RKO (cell line): ENCODE results near the gene PRELID3B.

Experiments used
- DNase-seq: peaks from one replicate; pipeline ENCODE4 v3.0.0-alpha.2; 2016; ENCODE audit warnings: low spot score

Gene PRELID3B

GRCh38 chr20:58993332-58994248, 49.0 kb downstream of the PRELID3B start:
- DNase-seq = no peak

- no peak for DNase-seq
These were observed 49.7 kb downstream of the PRELID3B start for GRCh38 chr20:58992911-58993310.

GRCh38 chr20:58991715-58992114, 50.9 kb downstream of the PRELID3B start:
- no peak for DNase-seq

- DNase-seq = no peak
These were observed 51.7 kb downstream of the PRELID3B start for GRCh38 chr20:58990651-58991445.

GRCh38 chr20:58989196-58989595, 53.4 kb downstream of the PRELID3B start:
- no peak for DNase-seq

DNA sequence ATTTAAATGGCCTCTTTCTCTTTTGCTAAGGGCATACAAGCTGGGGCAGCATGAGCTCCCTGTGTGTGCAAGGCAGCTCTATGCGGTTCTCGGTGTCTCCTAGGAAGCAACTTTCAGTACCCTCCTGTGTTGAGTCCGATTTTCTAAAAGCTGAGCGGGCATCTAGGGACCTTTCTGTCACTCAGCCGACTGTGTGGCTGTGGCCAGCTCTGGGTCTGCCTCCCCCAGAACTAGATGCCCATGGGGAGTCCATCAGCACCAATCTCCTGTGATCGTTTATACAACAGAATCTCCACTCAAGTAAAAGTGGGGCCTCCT, 54.1 kb downstream of the PRELID3B start:
- DNase-seq = no peak

DNA sequence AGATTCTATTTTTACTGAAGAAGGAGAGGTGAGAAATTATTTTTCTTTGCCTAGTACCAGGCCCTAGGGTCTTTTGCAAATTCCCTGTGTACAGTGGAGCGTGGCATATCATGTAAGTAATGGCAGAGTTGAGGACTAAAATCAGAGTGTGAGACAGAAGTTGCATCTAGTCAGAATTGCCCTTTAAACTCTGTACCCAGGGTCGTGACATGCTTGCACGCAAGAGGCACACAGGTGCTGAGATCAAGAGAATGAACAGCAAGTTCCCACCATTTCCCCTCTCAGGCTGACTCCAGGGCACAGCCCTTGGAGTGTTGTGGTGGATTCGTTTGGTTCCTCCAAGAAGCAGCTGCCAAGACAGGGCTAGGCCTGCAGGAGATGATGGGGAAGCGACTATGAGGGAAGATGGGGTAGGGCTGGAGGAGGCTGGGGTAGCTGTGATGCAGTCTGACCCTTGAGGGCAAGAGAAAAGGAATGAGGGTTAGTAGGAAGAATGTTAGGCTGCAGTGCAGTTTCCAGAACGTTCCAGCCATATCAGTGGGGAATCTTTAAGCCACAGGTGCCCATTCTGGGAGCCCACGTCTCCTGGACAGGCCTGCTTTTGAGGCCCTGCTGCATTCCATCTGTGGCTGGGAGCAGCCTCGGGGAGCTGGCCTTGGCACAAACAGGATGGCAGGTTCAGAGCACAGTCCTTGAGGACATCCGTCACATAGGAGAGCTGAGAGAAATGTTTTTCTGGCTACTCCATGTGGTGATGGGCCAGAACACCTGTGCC, 54.6 kb downstream of the PRELID3B start:
- DNase-seq = no peak

DNA sequence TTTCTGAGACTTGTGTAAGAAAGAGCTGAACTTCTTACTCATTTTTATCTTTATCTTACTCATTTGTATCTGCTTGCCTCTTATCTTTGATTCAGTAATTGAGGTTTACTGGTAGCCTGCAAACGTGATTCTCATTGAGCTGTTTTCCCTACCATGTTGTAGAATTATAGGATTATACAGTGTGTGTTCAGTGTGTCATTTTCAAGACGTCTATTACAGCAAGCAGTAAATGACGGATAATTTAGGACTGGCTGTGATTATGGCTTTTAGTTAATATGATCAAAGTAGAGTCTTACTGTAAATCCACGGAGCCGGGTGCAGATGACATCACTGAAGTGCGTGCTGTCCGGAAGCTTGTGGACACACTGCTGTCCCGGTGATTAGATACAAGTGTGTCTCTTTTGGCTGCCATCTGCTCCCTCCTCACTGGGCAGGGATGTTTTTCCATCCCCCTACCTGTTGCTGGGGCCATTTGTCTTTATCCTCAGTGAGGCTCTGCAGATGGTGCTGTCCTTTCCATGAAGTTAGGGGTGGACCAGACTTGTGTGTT, 55.5 kb downstream of the PRELID3B start:
- no peak for DNase-seq

- no peak for DNase-seq
These were observed 56.2 kb downstream of the PRELID3B start for GRCh38 chr20:58986286-58986967.

DNA sequence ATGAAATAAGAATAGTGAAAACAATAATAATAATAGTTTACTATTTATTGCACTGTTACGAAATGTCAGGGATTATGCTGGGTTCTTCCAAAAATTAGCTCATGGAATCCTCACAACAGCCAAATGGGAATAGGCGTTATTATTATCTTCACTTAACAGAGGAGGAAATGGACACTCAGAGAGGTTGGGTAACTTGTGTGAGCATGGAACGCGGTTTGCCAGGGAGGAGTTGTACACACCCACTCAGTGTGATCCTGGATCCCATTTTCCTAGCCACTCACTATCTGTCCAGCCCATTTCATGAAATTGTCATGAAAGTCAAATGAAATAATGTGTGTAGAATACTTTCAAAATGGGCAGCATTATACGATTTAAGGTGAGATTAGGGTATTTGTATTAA, 56.9 kb downstream of the PRELID3B start:
- no peak for DNase-seq

DNA sequence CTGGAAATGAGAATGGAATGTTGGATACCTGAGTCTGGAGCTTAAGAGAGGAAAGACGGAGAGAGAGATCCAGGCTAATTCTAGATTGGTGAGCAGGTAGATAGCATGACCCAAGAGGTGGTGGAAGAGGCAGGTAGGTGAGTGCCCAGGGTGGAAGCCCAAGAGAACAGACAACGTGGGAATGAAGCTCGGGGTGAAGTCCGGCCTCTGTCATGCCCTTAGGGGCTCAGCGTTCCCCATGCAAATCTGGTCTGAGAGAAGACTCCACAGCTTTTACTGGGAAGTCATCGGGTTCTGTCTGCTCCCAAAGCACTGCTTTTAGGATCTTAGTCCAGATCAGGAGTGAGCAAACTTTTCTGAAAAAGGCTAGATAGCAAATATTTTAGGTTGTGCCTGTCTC, 57.9 kb downstream of the PRELID3B start:
- no peak for DNase-seq
